GM18508 (cell line): ENCODE measurements around the gene NOL4.
"Not testable (repeated sequence)": the region's sequence is repeated elsewhere in the genome, so short reads cannot be mapped to it uniquely, and the experiment has no call there.

Experiments used
- ATAC-seq: cut with Tn5 transposase; IDR thresholded peaks from one replicate; pipeline ENCODE4 v1.9.1; 2021; ENCODE audit warnings: moderate number of reproducible peaks; ENCODE audit not compliant: insufficient read depth, unreplicated experiment

NOL4 gene

GRCh38 chr18:34224423-34225217 is at the start of gene NOL4:
TSS of gene NOL4 (minus strand) at chr18:34224913. CDS start at chr18:34223253, 1,660 bp downstream.
- ATAC-seq, result no peak

- not testable (repeated sequence) for ATAC-seq
Observed at GRCh38 chr18:34266029-34266428, 41.3 kb upstream of the NOL4 start.

GRCh38 chr18:34261865-34262780 is 37.4 kb upstream of the NOL4 start:
- ATAC-seq, result peak; percentile 97

- ATAC-seq, result no peak
Observed at GRCh38 chr18:34258176-34258575, 33.5 kb upstream of the NOL4 start.

- no peak for ATAC-seq
Observed at GRCh38 chr18:34251919-34252318, 27.2 kb upstream of the NOL4 start.

- ATAC-seq, result no peak
Observed at GRCh38 chr18:34248727-34249126, 24.0 kb upstream of the NOL4 start.

GRCh38 chr18:34242739-34243138 is 18.0 kb upstream of the NOL4 start:
- ATAC-seq, result no peak

- not testable (repeated sequence) for ATAC-seq
Observed at GRCh38 chr18:34233781-34234388, 9.2 kb upstream of the NOL4 start.

- no peak for ATAC-seq
Observed at GRCh38 chr18:34225218-34225553, 473 bp upstream of the NOL4 start.

- no peak for ATAC-seq
Observed at GRCh38 chr18:34223893-34224422, 755 bp downstream of the NOL4 start.

- no peak for ATAC-seq
Observed at GRCh38 chr18:34223164-34223892, 1.4 kb downstream of the NOL4 start.

GRCh38 chr18:34222307-34223163 is 2.2 kb downstream of the NOL4 start:
- ATAC-seq, result no peak

- no peak for ATAC-seq
Observed at GRCh38 chr18:34221971-34222306, 2.8 kb downstream of the NOL4 start.

GRCh38 chr18:34220081-34220815 is 4.5 kb downstream of the NOL4 start:
- ATAC-seq, result no peak

- ATAC-seq, result no peak
Observed at GRCh38 chr18:34219651-34220050, 5.1 kb downstream of the NOL4 start.

GRCh38 chr18:34212511-34212910 is 12.2 kb downstream of the NOL4 start:
- no peak for ATAC-seq

GRCh38 chr18:34207344-34207851 is 17.3 kb downstream of the NOL4 start:
- no peak for ATAC-seq

- no peak for ATAC-seq
Observed at GRCh38 chr18:34203866-34204265, 20.8 kb downstream of the NOL4 start.
